B cell (primary cell): ENCODE data around the gene CDK6. TPM values are rescaled to one million over a fixed set of nuclear protein-coding genes. Genes with fewer than 3 reads are reported as not detected.

Source experiments
- ATAC-seq: fragments of 200-7000 bp; cut with Tn5 transposase; one replicate; pipeline ENCODE4 v1.10.0; 2021; ENCODE audit warnings: low read depth, mild to moderate bottlenecking, moderate number of reproducible peaks, moderate library complexity
- CTCF ChIA-PET: fragments of 350-600 bp; sonication (Branson Sonifier 250); formaldehyde crosslinking; loops from one replicate; lab custom pipeline; 2021; ENCODE audit warnings: antibody characterized with exemption, inconsistent platforms; lab: Charles Lee
- POLR2A ChIA-PET: fragments of 350-600 bp; sonication (Branson Sonifier 250); formaldehyde crosslinking; loops from one replicate; lab custom pipeline; 2021; ENCODE audit warnings: antibody characterized with exemption; lab: Charles Lee
- DNase-seq: peaks from one replicate; pipeline ENCODE4 v3.0.0; 2013
- H2AFZ ChIP-seq: 2 replicates; pipeline ENCODE4 v1.6.1; 2012; ENCODE audit warnings: mild to moderate bottlenecking, low read depth, low read length; ENCODE audit not compliant: insufficient read depth, poor library complexity, severe bottlenecking
- H3K27ac ChIP-seq, 2 donors: 1 replicate in 1 of 2; 2 replicates in 1 of 2; pipeline ENCODE4 v1.5.1; 2012 to 2013; ENCODE audit warnings: low read length in 2 of 2, mild to moderate bottlenecking in 2 of 2, moderate library complexity in 1 of 2
- H3K27me3 ChIP-seq, 4 experiments: fragments of 200-600 bp in 1 of 4; sonication (generic) in 1 of 4; replicated peaks in 1 of 4; 1 replicate in 2 of 4; 2 replicates in 2 of 4; pipeline versions ENCODE4 v1.6.1 to v1.7.0; 2013 to 2016; ENCODE audit warnings: low read length in 3 of 4, mild to moderate bottlenecking in 2 of 4, mixed read lengths in 1 of 4, moderate library complexity in 1 of 4; ENCODE audit not compliant: insufficient read depth in 4 of 4, control insufficient read depth in 3 of 4; ENCODE audit errors: control extremely low read depth in 1 of 4
- H3K36me3 ChIP-seq, 2 experiments: replicated peaks in 1 of 2; 1 replicate in 1 of 2; 2 replicates in 1 of 2; pipeline versions ENCODE4 v1.6.1 to v1.7.1; 2013; ENCODE audit warnings: low read length in 1 of 2; ENCODE audit not compliant: insufficient read depth in 2 of 2, control insufficient read depth in 1 of 2; ENCODE audit errors: control extremely low read depth in 1 of 2, extremely low read depth in 1 of 2
- H3K4me1 ChIP-seq, 2 donors: fragments of 200-600 bp in 1 of 2; sonication (generic) in 1 of 2; 1 replicate in 1 of 2; 2 replicates in 1 of 2; pipeline versions ENCODE4 v1.5.1 to v1.6.1; 2013 to 2017; ENCODE audit warnings: low read length in 2 of 2; ENCODE audit not compliant: control insufficient read depth in 2 of 2, insufficient read depth in 2 of 2
- H3K4me2 ChIP-seq: replicated peaks from 2 replicates; pipeline ENCODE3; 2012; ENCODE audit warnings: mild to moderate bottlenecking, low read depth, low read length; ENCODE audit not compliant: poor library complexity, severe bottlenecking
- H3K4me3 ChIP-seq, 5 experiments: fragments of 200-600 bp in 1 of 5; sonication (generic) in 1 of 5; 1 replicate in 3 of 5; 2 replicates in 2 of 5; pipeline versions ENCODE4 v1.5.1 to v1.7.0; 2011 to 2016; ENCODE audit warnings: low read length in 4 of 5, mild to moderate bottlenecking in 4 of 5, low read depth in 2 of 5, control low read depth in 1 of 5, moderate library complexity in 1 of 5; ENCODE audit not compliant: insufficient read depth in 1 of 5; ENCODE audit errors: control extremely low read depth in 1 of 5, extremely low read depth in 1 of 5
- H3K79me2 ChIP-seq: fragments of 200-600 bp; sonication (generic); one replicate; pipeline ENCODE4 v1.6.0; 2016; ENCODE audit warnings: low read length; ENCODE audit not compliant: control insufficient read depth, insufficient read depth
- H3K9ac ChIP-seq: fragments of 200-600 bp; sonication (generic); 2 replicates; pipeline ENCODE4 v1.6.1; 2017; ENCODE audit warnings: mild to moderate bottlenecking, low read length, moderate library complexity
- H3K9me3 ChIP-seq, 3 donors: one replicate each; pipeline versions ENCODE4 v1.6.1 to v1.7.1; 2013; ENCODE audit warnings: low read length in 2 of 3; ENCODE audit not compliant: control insufficient read depth in 2 of 3, insufficient read depth in 1 of 3; ENCODE audit errors: control extremely low read depth in 1 of 3
- H4K20me1 ChIP-seq: 2 replicates; pipeline ENCODE4 v1.6.0; 2012; ENCODE audit warnings: mild to moderate bottlenecking, low read length; ENCODE audit not compliant: insufficient read depth, control insufficient read depth, poor library complexity, severe bottlenecking
- H3K27ac Mint-ChIP-seq: one replicate; pipeline ENCODE4 v1.8.0; 2021; ENCODE audit warnings: mixed read lengths
- H3K27me3 Mint-ChIP-seq: one replicate; pipeline ENCODE4 v1.8.0; 2021; ENCODE audit warnings: mixed read lengths
- H3K4me1 Mint-ChIP-seq: one replicate; pipeline ENCODE4 v1.8.0; 2021; ENCODE audit warnings: mixed read lengths
- H3K4me3 Mint-ChIP-seq: one replicate; pipeline ENCODE4 v1.8.0; 2021; ENCODE audit warnings: mixed read lengths
- H3K9me3 Mint-ChIP-seq: one replicate; pipeline ENCODE4 v1.8.0; 2022; ENCODE audit warnings: mixed read lengths; ENCODE audit not compliant: insufficient read depth
- EZH2 ChIP-seq: IDR thresholded peaks from 2 replicates; pipeline ENCODE4 v1.6.1; 2012; ENCODE audit warnings: borderline replicate concordance, low read depth, mild to moderate bottlenecking, moderate library complexity, low read length; ENCODE audit not compliant: insufficient read depth, poor library complexity, severe bottlenecking
- WGBS: methylation state at CpG from one replicate; pipeline ENCODE4 v1.1.5; 2013; ENCODE audit warnings: missing lambda C conversion rate; ENCODE audit not compliant: insufficient coverage; 5-methylcytosine and 5-hydroxymethylcytosine counted together
- intact Hi-C: fragments of 100-400 bp; cut with micrococcal nuclease; formaldehyde crosslinking; loops from one replicate; pipeline ENCODE4 v1.10.0; 2022
- polyA plus RNA-seq: library from polyadenylated mRNA; depleted of rRNA; stranded (reverse); fragments of >200 nt; gene quantifications from 2 replicates; pipeline ENCODE4 v1.2.3, GENCODE V29; 2012
- total RNA-seq, 2 donors: library from RNA; stranded (reverse); fragments of 120-200 nt in 1 of 2; gene quantifications; 1 replicate in 1 of 2; 2 replicates in 1 of 2; pipeline versions ENCODE4 v1.2.3 to v1.2.4, GENCODE V29; 2013 to 2022
- TF ChIP-seq, protein P1 (sequence below): fragments of 200-600 bp; IDR thresholded peaks from one replicate; pipeline ENCODE4 v1.8.0; 2022; ENCODE audit warnings: antibody characterized with exemption, mild to moderate bottlenecking

Gene CDK6
- total and polyA plus RNA-seq, 2 donors (not counting 1 experiment from before 2014, with no cell fraction given), result 3.0 to 14.6 TPM

GRCh38 chr7:92697414-92697813 lies 139.0 kb downstream of the CDK6 start:
- ATAC-seq, result no peak
- Mint-ChIP-seq H3K27ac (no peak overlapping the region), H3K4me3 (no peak overlapping the region), H3K27me3 (no peaks in the 10 kb centered on the region), H3K9me3 (no peaks in the 10 kb centered on the region), H3K4me1 (peaks cover 4% of the 10 kb centered on the region)
- Histone ChIP-seq H3K27me3 (no peaks in the 10 kb centered on the region), H3K9ac (no peak overlapping the region), H3K79me2 (no peaks in the 10 kb centered on the region), H4K20me1 (no peaks in the 10 kb centered on the region), H2AFZ (no peak overlapping the region), H3K4me3 (no peak overlapping the region), H3K4me2 (no peak overlapping the region), H3K36me3 (no peaks in the 10 kb centered on the region), H3K9me3 (no peaks in the 10 kb centered on the region), H3K27ac (no peak overlapping the region), H3K4me1 (no peaks in the 10 kb centered on the region)
- no peak for TF ChIP-seq EZH2
- TF ChIP-seq, protein P1, sequence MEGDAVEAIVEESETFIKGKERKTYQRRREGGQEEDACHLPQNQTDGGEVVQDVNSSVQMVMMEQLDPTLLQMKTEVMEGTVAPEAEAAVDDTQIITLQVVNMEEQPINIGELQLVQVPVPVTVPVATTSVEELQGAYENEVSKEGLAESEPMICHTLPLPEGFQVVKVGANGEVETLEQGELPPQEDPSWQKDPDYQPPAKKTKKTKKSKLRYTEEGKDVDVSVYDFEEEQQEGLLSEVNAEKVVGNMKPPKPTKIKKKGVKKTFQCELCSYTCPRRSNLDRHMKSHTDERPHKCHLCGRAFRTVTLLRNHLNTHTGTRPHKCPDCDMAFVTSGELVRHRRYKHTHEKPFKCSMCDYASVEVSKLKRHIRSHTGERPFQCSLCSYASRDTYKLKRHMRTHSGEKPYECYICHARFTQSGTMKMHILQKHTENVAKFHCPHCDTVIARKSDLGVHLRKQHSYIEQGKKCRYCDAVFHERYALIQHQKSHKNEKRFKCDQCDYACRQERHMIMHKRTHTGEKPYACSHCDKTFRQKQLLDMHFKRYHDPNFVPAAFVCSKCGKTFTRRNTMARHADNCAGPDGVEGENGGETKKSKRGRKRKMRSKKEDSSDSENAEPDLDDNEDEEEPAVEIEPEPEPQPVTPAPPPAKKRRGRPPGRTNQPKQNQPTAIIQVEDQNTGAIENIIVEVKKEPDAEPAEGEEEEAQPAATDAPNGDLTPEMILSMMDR, result no peak
- no CpG with 5 or more reads among the region's 2 CpGs for WGBS
- intact Hi-C loops, result no loop called here
- ChIA-PET CTCF (interaction anchor here (1.3 kb wide), 1 partner anchor 136 kb away, joined by 5 read pairs; no protein-coding TSS in a partner anchor), POLR2A (no interaction called here)
- no peak for DNase-seq

GRCh38 chr7:92697012-92697411 lies 139.4 kb downstream of the CDK6 start:
- H3K4me2 ChIP-seq, result no peak overlapping the region
- H4K20me1 ChIP-seq, result no peaks in the 10 kb centered on the region
- H3K36me3 ChIP-seq, result no peaks in the 10 kb centered on the region
- Mint-ChIP-seq H3K4me1 (peaks cover 4% of the 10 kb centered on the region), H3K9me3 (no peaks in the 10 kb centered on the region), H3K27ac (no peak overlapping the region), H3K27me3 (no peaks in the 10 kb centered on the region), H3K4me3 (no peak overlapping the region)
- H2AFZ ChIP-seq, result no peak overlapping the region
- no peaks in the 10 kb centered on the region for H3K9me3 ChIP-seq
- no peak overlapping the region for H3K27ac ChIP-seq
- H3K27me3 ChIP-seq, result no peaks in the 10 kb centered on the region
- H3K9ac ChIP-seq, result no peak overlapping the region
- H3K4me1 ChIP-seq, result no peaks in the 10 kb centered on the region
- H3K4me3 ChIP-seq, result no peak overlapping the region
- TF ChIP-seq, protein P1, result no peak
- TF ChIP-seq EZH2, result no peak
- ATAC-seq (no peak), DNase-seq (no peak)
- no CpG with 5 or more reads among the region's 6 CpGs for WGBS
- POLR2A ChIA-PET, result no interaction called here
- no peaks in the 10 kb centered on the region for H3K79me2 ChIP-seq
- CTCF ChIA-PET, result interaction anchor here (1.5 kb wide), 1 partner anchor 136 kb away, joined by 7 read pairs; no protein-coding TSS in a partner anchor
- intact Hi-C loops, result no loop called here
